Measurements from ENCODE around the gene STOM. TPM values are rescaled to one million over a fixed set of nuclear protein-coding genes. Genes with fewer than 3 reads are reported as not detected.
"Not testable (repeated sequence)": the region's sequence is repeated elsewhere in the genome, so short reads cannot be mapped to it uniquely, and the experiment has no call there.

The STOM gene
- total RNA-seq, 1 experiment from 2014 or later, result 45.8 TPM

DNA sequence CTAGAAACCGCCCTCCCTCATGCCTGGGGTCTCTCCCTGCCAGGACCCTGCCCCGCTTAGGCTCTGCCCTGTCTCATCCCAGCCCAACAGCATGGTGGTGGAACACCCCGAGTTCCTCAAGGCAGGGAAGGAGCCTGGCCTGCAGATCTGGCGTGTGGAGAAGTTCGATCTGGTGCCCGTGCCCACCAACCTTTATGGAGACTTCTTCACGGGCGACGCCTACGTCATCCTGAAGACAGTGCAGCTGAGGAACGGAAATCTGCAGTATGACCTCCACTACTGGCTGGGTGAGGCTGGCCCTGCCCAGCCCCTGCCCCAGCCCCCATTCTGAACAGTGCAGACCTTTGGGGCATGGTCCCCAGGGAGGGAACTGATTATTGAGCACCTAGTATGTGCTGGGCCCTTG lies 68.2 kb downstream of the STOM start:
- no peak for DNase-seq (ENCODE audit: low read depth)

- no peak for DNase-seq (ENCODE audit: low read depth)
These were observed 69.5 kb downstream of the STOM start for GRCh38 chr9:121300283-121301119.

DNA sequence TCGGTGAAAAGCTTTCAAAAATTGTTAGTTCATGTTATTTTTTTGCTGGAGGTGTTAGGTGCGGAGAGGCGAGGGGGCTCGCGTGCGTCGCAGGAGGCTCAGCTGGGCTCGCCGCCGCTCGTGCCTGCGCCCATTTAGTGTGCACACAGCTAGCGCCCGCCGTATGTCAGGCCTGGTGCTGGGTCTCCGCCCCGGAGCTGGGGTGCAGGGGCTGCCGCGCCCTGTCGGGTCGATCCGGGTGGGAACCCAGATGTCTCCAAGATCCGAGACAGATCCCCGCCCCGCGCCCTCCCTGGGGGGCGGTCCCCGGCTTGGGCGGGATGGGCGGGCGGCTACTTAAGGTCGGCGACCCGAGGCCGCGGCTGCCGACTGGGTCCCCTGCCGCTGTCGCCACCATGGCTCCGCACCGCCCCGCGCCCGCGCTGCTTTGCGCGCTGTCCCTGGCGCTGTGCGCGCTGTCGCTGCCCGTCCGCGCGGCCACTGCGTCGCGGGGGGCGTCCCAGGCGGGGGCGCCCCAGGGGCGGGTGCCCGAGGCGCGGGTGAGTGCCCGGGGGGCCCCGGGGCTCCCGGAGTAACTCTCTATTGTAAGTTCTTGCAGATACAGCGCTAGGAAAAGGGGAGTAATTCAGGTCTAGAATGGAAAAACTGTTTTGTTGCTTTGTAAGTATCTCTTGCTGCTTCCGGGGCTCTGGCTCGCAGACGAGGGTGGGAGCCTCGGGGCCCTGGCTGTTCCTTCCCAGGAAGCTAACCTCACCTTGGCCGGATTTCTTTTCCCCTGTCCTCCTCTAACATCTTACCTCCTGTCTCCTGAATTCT lies 70.4 kb downstream of the STOM start:
- no peak for DNase-seq (ENCODE audit: low read depth)

DNA sequence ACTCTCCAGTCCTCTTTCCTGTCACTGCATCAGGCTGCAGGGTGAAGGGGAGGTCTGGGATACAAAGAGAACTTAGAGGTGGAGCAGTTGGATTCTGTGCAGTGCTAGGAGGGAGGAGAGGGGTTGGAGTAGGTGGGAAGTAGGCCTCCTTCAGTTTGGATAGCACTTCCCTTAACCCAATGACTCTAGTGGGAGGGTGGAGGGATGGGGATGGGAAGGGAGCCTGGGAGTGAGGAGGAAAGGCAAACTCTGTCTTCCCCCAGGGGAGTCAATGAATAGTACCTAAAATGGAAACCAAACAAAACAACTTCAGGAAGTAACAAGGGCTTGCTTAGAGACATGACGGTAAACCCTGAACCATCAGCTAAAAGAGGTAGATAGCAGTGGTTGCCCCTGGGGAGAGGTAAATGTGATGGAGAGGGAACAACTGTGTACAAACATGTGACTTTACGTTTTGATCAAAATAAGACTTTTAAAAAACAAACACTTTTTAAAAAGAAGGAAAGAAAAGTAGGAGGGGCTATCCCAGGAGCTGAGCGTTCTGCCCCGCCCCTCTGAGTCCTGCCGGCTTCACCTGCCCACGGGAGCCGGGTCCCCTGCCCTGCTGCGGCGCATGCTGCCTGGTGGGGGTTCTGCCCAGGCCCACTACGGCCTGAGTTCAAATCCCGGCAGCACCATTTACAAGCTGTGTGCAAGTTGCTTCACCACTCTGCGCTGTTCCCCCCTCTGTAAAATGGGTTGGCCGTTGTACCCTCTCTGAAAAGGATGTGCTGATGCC lies 71.2 kb downstream of the STOM start:
- DNase-seq (ENCODE audit: low read depth), result no peak

DNA sequence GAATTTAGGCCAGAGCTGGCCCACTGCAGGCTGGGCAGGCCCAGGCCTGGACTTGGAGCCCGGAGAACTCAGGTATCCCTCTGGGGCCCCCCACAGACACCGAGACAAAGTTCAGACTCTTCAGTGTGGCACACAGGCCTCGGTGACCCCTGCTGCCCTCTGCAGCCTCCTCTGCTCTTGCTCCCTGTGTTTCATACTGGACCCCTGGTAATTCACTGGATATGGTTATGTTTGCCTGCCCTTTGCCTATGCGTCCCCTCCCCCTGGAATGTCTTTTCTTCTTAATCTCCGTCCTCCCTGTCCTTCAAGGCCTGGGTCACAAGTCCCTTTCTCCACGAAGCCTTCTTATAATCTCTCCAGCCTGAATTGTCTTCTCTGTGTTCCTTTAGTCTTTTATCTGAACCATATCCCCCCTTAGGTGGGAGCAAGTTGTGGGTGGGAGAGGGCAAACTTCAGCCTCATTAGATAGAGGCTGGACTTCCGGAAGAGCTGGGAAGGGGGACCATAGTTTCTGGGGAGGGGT lies 72.0 kb downstream of the STOM start:
- DNase-seq (ENCODE audit: low read depth), result no peak

GRCh38 chr9:121297389-121297788 lies 72.7 kb downstream of the STOM start:
- no peak for DNase-seq (ENCODE audit: low read depth)

- no peak for DNase-seq (ENCODE audit: low read depth)
These were observed 73.6 kb downstream of the STOM start for GRCh38 chr9:121296213-121297127.

DNA sequence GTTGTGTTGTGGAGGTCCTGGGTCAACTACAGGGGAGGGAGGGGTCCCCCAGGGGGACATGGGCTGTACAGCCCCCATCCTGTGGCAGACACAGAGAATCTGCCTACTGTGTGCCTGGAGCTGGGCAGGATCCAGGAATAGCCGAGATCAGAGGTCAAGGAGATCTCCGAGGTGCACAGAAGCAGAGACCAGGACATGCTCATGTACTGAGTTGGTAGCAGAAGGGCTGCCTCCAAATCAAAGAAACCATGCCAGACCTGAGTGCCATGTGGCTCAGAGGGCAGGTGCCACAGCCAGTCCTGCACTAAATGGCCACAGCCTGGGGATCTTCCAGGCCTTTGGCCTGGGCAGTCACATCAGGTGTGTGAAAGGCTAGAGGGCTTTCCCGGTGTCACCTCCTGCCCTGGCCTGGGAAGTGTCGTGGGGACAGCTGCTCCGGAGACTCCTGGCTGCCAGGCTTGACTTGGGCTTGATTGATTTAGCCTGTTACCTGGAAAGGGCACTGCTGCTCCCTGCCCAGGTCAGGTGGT lies 74.3 kb downstream of the STOM start:
- no peak for DNase-seq (ENCODE audit: low read depth)

- no peak for DNase-seq (ENCODE audit: low read depth)
These were observed 75.0 kb downstream of the STOM start for GRCh38 chr9:121294866-121295661.

- DNase-seq (ENCODE audit: low read depth), result no peak
These were observed 75.8 kb downstream of the STOM start for GRCh38 chr9:121294151-121294743.

DNA sequence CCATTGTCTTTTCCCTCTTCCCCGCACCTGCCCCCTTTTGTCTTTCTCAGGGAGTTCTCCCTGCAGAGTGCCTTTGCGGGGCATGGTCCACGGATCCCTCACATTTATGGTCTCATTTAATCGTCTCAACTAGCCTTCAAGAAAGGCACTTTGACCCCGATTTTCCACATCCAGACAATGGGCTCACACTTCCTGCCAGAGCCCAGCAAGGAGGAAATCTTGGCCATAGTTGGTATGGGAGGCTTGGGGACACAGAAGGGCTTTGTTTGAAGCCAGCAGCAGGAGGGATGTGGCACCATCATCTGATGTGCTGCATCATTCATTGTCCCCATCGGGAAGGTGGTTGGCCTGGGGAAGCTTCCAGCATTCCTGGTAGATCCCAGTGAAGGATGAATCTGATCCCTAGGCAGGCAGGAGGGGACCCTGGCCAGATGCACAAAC lies 77.2 kb downstream of the STOM start:
- DNase-seq (ENCODE audit: low read depth), result no peak

DNA sequence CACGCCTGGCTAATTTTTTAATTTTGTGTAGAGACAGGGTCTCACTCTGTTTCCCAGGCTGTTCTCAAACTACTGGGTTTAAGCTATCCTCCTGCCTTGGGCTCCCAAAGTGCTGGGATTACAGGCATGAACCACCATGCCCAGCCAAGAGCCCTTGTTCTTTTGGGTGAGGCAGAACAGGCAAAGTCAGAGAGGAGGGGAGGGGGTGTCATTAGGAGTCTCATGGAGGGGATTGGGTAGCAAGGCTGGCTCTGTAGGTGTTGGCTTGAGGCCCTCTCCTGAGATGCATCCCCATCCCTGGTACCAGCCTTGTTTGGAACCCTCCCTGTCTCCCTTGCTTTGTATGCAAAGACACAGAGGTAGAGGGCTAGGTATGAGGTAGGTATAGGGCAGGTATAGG lies 78.0 kb downstream of the STOM start:
- DNase-seq (ENCODE audit: low read depth), result no peak

DNA sequence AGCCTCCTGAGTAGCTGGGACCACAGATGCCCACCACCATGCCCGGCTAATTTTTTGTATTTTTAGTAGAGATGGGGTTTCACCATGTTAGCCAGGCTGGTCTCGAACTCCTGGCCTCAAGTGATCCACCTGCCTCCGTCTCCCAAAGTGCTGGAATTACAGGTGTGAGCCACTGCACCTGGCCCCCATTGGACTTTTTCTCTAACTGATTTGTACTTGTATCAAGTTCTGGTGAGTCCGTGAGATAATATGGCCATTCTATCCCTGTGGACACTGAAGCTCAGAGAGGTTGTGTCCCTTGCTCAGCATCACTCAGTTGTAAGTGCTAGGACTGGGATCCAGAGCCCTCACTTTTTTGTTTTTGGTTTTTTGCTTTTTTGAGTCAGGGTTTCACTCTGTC lies 78.5 kb downstream of the STOM start:
- DNase-seq (ENCODE audit: low read depth), result not testable (repeated sequence)

- DNase-seq (ENCODE audit: low read depth), result no peak
These were observed 80.2 kb downstream of the STOM start for GRCh38 chr9:121289772-121290370.

DNA sequence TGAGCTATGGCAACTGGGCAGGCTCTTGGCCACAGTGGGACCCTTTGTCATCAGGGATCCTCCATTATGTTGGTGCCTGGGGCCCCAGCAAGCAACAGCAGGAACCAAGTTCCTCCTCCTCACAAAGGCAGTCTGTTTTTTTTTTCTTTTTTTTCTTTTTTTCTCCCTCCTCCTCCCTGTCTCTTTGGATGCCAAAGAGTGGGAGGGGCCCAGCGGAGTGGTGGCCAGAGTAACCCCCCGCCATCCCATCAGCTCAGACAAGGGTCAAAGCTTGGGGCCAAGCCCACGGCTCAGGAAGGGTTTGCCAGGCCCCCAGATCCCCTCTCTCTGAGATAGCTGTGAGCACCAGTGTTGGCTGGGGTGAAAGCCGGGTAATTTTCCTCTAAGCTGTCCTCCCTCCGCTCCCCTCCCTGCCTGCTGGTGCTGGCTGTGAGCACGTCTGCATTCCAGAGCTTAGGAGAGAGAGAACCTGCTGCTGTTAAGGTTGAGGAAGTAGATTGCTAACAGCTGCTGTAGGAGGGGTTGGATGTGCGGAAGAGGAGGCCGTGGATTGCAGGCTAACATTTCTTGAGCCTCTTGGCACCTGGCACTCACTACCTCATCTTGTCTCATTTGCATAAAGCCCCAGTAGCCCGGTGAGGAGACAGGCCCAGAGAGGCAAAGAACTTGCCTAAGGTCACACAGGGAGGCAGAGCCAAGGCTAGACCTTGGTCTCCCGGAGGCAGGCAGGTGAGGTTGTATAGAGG lies 80.9 kb downstream of the STOM start:
- peak; percentile 74 for DNase-seq (ENCODE audit: low read depth)
